ENCODE results near the gene RFLNA.
A peak's percentile ranks its signal among the peaks of the same experiment; 100 is the strongest.
"Not testable (repeated sequence)": the region's sequence is repeated elsewhere in the genome, so short reads cannot be mapped to it uniquely, and the experiment has no call there.

RFLNA gene

DNA sequence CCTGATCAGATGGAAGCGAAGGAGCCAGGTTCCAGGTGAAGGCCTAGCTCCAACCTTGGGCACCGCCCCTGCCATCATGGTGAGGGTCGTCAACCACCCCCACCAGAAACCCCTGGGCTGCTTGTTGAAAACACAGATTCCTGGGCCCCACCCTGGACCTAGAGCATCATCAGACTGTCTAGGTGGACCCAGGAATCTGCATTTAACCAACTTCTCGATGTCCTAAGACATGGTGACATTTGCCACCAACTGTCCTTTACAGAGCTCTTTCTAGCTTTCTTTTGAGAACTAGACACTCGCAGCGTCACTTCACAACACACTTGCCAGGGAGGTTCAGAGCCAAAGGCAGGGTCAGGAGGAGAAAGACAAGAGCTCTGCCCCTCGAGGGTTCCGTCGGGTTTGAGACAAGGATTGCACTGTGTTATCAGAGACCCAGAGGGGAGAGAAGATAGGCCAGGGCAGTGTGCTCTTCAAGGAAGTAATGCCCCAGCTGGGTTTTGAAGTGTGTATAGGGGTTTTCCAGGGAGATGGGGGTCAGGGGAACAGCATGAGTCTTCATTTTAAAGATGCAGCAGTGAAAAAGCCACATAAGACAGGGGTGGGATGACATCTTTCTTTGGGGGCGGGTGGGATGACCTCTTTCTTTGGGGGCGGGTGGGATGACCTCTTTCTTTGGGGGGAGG is 24.6 kb downstream of the RFLNA start:
- DNase-seq (ENCODE audit: low spot score), result no peak
- Histone ChIP-seq H3K4me3 (no peak overlapping the region), H3K27ac (no peak overlapping the region)
- no peak for TF ChIP-seq CTCF (IDR thresholded peaks at IDR 0.05)

GRCh38 chr12:124321040-124321481 is 26.2 kb downstream of the RFLNA start:
- TF ChIP-seq CTCF (IDR thresholded peaks at IDR 0.05), result peak; percentile 91
- DNase-seq (ENCODE audit: low spot score), result no peak
- H3K4me3 ChIP-seq, result no peak overlapping the region
- H3K27ac ChIP-seq, result no peak overlapping the region

DNA sequence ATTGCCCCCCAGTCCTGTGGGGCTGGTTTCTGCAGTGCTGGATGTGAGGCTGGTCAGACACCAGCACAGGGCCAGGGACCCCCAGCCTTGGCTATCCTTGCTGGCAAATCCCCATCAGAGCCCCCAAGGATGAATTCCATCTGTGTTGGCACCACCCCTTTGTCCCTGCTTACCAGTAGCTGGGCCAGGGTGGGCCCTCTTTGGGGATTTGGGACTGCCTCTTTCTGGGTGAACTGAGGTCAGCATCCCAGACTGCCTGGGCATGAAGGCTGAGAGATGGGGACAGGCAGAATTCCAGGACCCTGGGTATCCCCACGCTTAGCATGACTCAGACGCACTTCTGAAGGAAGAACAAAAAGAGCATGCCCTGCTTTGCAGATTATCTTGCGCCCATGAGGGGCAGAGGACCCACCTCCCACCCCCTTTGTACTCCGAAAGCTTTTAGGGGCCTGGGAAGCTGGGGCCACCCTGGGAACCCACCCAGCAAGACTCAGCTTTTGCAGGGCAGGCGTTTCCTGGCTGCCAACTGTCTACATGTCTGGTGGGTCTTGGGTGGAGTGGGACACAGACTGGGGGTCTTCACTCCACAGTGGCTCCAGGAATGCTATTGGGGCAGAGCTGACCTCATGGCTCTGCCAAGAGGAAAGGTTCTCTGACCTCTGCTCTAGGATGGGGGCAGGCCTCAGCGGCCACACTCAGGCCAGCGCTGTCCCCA is 26.8 kb downstream of the RFLNA start:
- DNase-seq (ENCODE audit: low spot score), result no peak

DNA sequence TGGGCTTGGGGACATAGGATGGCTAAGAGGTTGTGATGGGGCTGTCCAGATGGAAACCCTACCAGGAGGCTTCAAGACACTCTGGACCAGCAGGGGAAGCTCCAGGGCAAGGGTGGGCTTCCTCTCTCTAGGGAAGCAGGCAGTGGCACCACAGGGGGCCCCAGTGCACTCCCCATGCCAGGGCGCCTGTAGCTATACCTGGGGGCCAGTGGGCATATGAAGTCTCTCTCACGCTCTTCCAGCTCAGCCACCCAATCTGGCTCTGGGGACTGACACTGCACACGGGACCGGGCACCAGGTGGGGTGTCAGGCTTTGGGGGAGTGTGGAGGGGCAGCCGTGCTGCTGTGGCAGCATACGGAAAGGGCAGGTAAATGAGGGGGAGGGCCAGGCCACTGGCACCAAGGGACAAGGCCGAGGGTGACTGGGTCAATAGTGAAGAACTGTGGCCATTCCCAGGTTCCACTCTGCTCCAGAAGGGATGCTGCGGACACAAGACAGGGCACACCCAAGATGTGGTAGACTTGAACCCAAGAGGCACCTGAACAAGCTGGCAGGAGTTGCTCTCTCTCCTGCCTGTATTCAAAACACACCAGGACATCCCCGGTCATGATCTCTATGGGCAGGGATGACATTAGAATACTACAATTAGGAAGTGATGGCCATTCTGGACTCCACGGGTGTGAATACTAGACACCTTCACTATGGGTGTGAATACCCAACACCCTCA is 27.5 kb downstream of the RFLNA start:
- no peak for TF ChIP-seq CTCF (IDR thresholded peaks at IDR 0.05)
- no peak overlapping the region for H3K27ac ChIP-seq
- no peak for DNase-seq (ENCODE audit: low spot score)
- H3K4me3 ChIP-seq, result no peak overlapping the region

More for the DNA sequence above, 26.8 kb downstream of the RFLNA start:
- Histone ChIP-seq H3K27ac (no peak overlapping the region), H3K4me3 (no peak overlapping the region)
- no peak for TF ChIP-seq CTCF (IDR thresholded peaks at IDR 0.05)

- not testable (repeated sequence) for H3K4me3 ChIP-seq; H3K27ac ChIP-seq; DNase-seq (ENCODE audit: low spot score)
Measured at GRCh38 chr12:124322999-124323328, 28.1 kb downstream of the RFLNA start.

GRCh38 chr12:124323771-124324530 is 29.1 kb downstream of the RFLNA start:
- TF ChIP-seq CTCF (IDR thresholded peaks at IDR 0.05), result no peak
- no peak for DNase-seq (ENCODE audit: low spot score)
- Histone ChIP-seq H3K4me3 (peak overlapping the region; percentile 15), H3K27ac (no peak overlapping the region)

Data from coronary artery (tissue), 2 donors.